D721Med (cell line): ENCODE results near the gene ZEB2.

Experiments used
- DNase-seq: peaks from one replicate; pipeline ENCODE4 v3.0.0; 2011; ENCODE audit warnings: low spot score; ENCODE audit not compliant: insufficient read length
- FAIRE-seq: peaks from 2 replicates; lab custom pipeline; 2011; peaks lifted over from hg19 to GRCh38; lab: Jason Lieb, UNC
- TF ChIP-seq, protein P1 (sequence below): IDR thresholded peaks from 2 replicates; pipeline ENCODE4 v1.5.1; 2012; ENCODE audit warnings: mild to moderate bottlenecking, control low read depth; ENCODE audit not compliant: insufficient read depth; ENCODE audit errors: missing control alignments

ZEB2 gene

DNA sequence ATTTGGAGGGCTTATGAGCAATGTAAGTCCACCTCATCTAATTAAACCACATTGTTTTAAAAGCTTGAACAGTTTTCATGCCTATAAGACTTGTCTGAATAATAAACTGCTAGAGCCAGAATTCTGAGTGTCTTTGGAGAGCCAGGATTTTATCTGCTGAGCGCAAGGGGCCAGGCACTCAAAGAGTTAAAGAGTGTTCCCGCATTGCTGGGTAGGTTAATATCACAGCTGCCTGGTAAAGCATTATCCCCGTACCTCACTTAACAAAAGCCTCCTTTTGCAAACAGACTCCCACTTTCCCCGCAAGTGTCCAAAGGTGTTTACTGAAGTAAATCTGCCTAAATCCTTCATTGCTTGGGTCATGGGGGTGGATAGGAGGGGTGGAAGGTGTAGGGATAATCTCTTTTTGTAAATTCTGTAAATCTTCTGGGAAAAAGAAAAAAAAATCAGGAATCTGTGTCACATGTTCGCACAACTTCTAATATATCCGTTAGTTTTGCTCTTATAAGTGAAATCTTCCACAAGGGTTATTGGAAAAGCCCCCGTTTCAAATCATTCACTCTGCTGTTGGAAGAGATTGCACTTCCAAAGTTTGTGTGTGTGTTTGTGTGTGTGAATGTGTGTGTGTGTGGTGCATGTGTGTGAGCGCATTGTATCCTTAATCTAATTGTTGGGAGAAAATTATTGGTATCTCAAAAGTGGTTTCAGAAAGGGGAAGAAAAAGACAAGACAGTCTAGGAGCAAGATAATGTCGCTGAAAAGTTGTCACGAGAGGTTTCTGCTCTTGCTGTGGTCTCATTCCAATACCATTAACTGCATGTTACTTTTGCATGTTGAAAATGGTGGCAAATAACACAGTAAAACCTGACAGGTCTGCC is 10.7 kb downstream of the ZEB2 start:
- no peak for FAIRE-seq
- DNase-seq: no peak
- TF ChIP-seq, protein P1, sequence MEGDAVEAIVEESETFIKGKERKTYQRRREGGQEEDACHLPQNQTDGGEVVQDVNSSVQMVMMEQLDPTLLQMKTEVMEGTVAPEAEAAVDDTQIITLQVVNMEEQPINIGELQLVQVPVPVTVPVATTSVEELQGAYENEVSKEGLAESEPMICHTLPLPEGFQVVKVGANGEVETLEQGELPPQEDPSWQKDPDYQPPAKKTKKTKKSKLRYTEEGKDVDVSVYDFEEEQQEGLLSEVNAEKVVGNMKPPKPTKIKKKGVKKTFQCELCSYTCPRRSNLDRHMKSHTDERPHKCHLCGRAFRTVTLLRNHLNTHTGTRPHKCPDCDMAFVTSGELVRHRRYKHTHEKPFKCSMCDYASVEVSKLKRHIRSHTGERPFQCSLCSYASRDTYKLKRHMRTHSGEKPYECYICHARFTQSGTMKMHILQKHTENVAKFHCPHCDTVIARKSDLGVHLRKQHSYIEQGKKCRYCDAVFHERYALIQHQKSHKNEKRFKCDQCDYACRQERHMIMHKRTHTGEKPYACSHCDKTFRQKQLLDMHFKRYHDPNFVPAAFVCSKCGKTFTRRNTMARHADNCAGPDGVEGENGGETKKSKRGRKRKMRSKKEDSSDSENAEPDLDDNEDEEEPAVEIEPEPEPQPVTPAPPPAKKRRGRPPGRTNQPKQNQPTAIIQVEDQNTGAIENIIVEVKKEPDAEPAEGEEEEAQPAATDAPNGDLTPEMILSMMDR: no peak

DNA sequence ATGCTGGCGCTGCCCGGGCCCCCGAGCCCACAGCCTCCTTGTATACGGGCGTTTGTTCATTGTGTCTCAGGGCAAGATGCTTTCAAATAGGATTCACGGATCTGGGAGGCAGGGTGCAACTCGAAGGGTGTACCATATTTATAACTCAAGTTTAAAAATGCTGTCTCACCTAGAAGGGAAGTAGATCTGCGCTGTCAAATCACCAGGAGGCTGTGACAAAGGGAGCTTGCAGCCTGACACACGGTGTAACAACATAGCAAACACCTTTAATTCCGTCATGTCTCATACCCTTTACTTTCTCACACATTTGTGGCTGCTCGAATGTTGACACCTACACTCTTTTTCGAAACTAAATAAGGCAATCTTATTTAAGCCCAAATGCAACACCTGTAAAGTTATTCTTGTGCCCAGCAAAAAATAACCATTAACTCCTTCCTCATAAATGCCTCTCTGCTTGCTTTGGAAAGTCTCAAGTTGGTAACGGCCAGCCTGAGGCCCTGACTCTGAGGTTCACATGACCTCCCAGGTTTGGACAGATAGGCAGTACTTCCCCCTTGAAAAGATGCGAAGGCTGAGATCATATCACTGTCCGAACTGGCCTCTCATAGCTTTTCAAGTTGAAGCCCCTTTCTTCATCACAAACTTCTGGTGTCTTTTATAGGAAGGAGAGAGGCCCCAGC is 11.6 kb downstream of the ZEB2 start:
- TF ChIP-seq, protein P1: no peak
- no peak for FAIRE-seq
- no peak for DNase-seq

DNA sequence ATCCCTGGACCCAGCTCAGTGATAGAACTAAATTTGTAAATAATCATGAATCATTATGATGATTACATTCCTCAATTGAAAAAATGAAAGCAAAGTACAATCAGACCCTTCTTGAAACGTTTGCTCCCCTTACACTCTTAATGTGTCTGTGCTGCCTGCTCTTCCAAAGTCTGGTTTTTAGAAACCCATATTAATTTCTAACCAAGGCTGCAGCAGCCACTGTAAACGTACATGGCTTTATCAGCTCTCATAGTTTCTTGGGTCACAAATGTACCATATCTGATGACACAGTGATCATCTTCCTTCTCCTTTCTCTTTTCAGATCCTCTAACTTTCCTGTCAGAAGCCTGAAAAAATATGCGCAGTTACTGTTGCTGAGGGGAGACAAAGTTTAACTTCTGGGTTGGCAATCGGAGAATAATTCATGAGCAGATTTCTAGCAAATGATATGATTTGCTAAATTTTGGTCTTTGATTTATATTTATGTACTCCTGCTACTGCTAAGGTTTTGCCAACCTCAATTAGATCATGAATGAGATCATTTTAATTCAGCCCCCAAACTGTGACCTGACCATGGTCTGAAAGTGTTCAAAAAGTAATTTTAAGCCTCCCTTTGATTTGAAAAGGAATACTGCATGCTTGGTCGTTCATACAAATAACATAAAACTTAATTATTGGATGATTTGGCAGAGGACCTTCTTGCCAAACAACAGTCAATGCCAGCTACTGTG is 12.3 kb downstream of the ZEB2 start:
- TF ChIP-seq, protein P1: no peak
- FAIRE-seq: no peak
- no peak for DNase-seq

DNA sequence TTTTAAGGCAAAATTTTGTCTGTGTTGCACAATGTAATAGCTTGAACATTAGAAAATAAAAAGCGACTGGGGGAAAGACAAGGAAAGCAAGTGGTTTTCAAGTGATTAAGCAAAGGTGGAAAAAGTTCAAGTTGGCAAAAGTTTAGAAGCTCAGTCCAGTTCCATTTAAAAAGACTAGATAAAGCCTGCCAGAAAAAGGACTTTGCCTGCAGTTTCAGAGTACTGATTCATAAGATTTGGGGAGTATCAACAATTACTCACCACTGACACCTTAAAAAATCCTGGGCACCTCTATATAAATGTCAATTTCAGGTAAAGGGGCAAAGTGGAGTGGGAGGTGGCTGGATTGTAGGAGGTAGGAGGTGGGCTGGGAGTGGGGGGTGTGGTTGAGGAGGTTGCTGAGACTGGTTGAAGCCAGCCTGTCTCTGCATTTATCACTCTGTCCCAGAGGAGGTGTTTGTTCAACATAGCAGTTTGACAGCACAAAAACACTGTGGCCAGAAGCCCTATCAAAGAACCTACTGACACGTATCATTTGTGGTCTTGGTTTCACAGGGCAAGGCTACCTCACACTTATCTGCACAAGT is 14.6 kb downstream of the ZEB2 start:
- DNase-seq (no peak), FAIRE-seq (no peak)
- TF ChIP-seq, protein P1: no peak

DNA sequence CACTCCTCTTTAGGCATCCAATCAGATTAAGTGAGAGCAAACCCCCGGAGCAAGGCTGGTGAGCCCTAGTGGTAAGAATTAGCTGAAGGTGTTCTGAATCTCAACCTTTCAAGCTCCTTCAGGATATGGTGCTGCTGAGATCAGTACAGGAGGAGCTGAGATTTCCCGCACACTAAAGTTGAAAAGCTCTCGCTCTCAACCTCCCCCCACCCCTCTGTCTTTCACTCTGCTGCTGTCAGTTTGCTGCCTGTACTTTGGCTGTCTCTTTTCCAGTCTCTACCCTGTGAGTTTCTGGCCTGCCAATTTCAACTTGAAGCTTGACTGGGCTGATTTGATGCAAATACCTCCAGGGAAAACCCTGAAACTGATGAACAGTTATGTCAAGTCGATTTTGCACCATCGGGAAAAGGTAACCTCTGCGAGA is 15.7 kb downstream of the ZEB2 start:
- DNase-seq: no peak
- no peak for FAIRE-seq
- TF ChIP-seq, protein P1: no peak

DNA sequence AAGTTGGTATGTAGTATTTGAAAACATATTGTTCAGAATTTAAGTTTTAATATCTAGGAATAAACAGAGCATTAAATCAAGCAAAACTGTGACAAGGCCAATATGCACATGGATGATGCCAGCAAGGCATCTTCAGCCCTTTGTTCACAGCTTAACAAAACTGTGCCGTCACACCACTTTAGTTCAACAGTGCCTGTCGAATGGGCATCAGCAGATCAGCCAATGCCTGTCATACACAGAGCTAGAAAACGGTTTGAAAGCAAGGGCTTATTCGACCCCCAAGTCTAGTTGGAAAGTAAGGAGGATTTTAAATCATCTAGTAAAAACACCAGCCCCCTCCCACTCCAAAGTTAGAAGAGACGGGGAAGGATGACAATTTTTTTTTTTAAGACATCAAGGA is 16.7 kb downstream of the ZEB2 start:
- TF ChIP-seq, protein P1: no peak
- no peak for DNase-seq
- no peak for FAIRE-seq
